Panc1 (cell line): ENCODE measurements around the gene ETFA.

Source experiments
- CTCF ChIP-seq: fragments of 450-650 bp; IDR thresholded peaks from 2 replicates; pipeline ENCODE4 v1.5.1; 2017; ENCODE audit warnings: mild to moderate bottlenecking
- POLR2AphosphoS5 ChIP-seq: IDR thresholded peaks from 2 replicates; pipeline ENCODE4 v1.6.1; 2012; ENCODE audit warnings: mild to moderate bottlenecking, low read depth, low read length, moderate library complexity
- REST ChIP-seq, 2 experiments: IDR thresholded peaks; 2 replicates each; pipeline ENCODE4 v1.6.1; 2011 to 2012; ENCODE audit warnings: low read depth in 2 of 2, control low read depth in 1 of 2, low read length in 1 of 2, mild to moderate bottlenecking in 1 of 2, moderate library complexity in 1 of 2; ENCODE audit not compliant: insufficient read depth in 1 of 2
- SIN3A ChIP-seq: IDR thresholded peaks from 2 replicates; pipeline ENCODE4 v1.6.1; 2012; ENCODE audit warnings: low read depth, mild to moderate bottlenecking, low read length, moderate library complexity, borderline replicate concordance; ENCODE audit not compliant: insufficient read depth

- TF ChIP-seq POLR2AphosphoS5 (no peak), CTCF (no peak), SIN3A (no peak), REST (IDR thresholded peaks at IDR 0.05; ENCODE audit: insufficient read depth in 1 of 2, low read depth in 2 of 2, low read length in 1 of 2) (no peak)
Observed at GRCh38 chr15:76183930-76184649, 127.2 kb downstream of the ETFA start.
